Uterus (tissue), 4 donors: ENCODE measurements around the gene LHB. TPM values are rescaled to one million over a fixed set of nuclear protein-coding genes. Genes with fewer than 3 reads are reported as not detected.
A peak's percentile ranks its signal among the peaks of the same experiment; 100 is the strongest.

ENCODE experiments used
- DNase-seq, 2 donors: peaks; one replicate each; pipeline ENCODE4 v3.0.0-alpha.2; 2019 to 2020
- H3K27ac ChIP-seq, 2 donors: fragments of 200-600 bp; sonication (generic); 1 replicate in 1 of 2; 2 replicates in 1 of 2; pipeline ENCODE4 v1.5.1; 2016 to 2018
- H3K27me3 ChIP-seq, 2 donors: fragments of 200-600 bp; sonication (generic); one replicate each; pipeline ENCODE4 v1.5.1; 2018 to 2019; ENCODE audit warnings: control low read depth in 1 of 2
- H3K36me3 ChIP-seq, 2 donors: fragments of 200-600 bp; sonication (generic); one replicate each; pipeline ENCODE4 v1.5.1; 2019; ENCODE audit warnings: control low read depth in 1 of 2
- H3K4me1 ChIP-seq, 2 donors: fragments of 200-600 bp; sonication (generic); one replicate each; pipeline ENCODE4 v1.5.1; 2018 to 2019; ENCODE audit warnings: control low read depth in 1 of 2
- H3K4me3 ChIP-seq, 2 donors: fragments of 200-600 bp; sonication (generic); 1 replicate in 1 of 2; 2 replicates in 1 of 2; pipeline ENCODE4 v1.5.1; 2018 to 2019; ENCODE audit warnings: mild to moderate bottlenecking in 1 of 2
- H3K9me3 ChIP-seq, 2 donors: fragments of 200-600 bp; sonication (generic); one replicate each; pipeline ENCODE4 v1.5.1; 2019; ENCODE audit warnings: control low read depth in 1 of 2
- POLR2A ChIP-seq, 2 donors: fragments of 450-650 bp; IDR thresholded peaks; one replicate each; pipeline ENCODE4 v1.6.1; 2016; ENCODE audit warnings: antibody characterized with exemption in 2 of 2, mild to moderate bottlenecking in 1 of 2, moderate library complexity in 1 of 2
- intact Hi-C: fragments of 100-400 bp; cut with DNase I; formaldehyde crosslinking; loops from one replicate; pipeline ENCODE4 v1.15.1; 2023; ENCODE audit warnings: low total_unique reads
- total RNA-seq, 4 donors: library from RNA; depleted of rRNA in 3 of 4; stranded (reverse); fragments of >200 nt in 3 of 4; gene quantifications; one replicate each; pipeline versions ENCODE4 v1.1.0 to v1.2.4, GENCODE V29; 2014 to 2023
- TF ChIP-seq, protein P1 (sequence below), 4 experiments: fragments of 200-600 bp in 2 of 4; fragments of 450-650 bp in 2 of 4; sonication (generic) in 2 of 4; IDR thresholded peaks; one replicate each; pipeline ENCODE4 v1.5.1; 2016 to 2019; ENCODE audit warnings: antibody characterized with exemption in 4 of 4, mild to moderate bottlenecking in 2 of 4, moderate library complexity in 1 of 4
- donor health status: DM: yes; HTN: yes; CAD: no.

Gene LHB
- total RNA-seq, 4 donors from 2014 or later: not detected

DNA sequence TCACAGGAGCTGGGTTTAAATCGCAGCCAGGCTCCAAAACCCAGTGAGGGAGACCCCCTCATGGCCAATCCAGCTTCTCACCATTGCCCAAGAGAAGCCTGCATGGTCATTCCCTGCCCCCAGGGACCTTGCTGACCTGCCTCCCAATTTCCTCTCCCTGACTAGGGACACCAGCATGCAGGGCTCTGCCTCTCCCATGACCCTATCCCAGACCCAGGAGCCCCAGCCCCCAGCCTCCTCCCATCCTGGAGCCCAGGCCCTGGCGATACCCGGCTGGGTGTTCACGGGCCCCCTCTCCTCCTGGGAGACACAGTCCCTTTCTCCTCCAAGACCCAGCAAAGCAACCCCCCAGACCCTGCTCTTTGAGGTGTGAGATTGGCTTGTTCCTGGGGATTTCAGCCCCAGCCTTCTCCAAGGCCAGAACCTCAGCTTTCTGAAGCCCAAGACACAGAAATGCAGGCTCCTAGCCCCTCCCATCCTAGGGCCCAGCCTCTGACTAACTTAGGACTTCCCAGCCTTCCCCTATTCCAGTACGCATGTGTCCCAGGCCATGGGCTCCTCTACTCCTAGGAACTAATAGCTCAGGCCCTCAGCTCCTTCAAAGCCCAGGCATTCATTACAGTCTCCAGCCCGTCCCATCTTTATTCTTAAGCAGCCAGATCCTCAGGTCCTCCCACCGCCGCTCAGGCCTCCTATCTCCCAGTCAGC lies 24.9 kb downstream of the LHB start:
- Histone ChIP-seq H3K4me1 (peaks cover 6 to 24% of the 10 kb centered on the region in 2 donors), H3K9me3 (no peaks in the 10 kb centered on the region), H3K36me3 (no peaks in the 10 kb centered on the region), H3K27me3 (no peaks in the 10 kb centered on the region), H3K4me3 (peak overlapping the region; percentile 77 to 95), H3K27ac (peak overlapping the region; percentile 93 to 97)
- DNase-seq: peak; percentile 52 to 64
- peak; percentile 30 to 65 for TF ChIP-seq POLR2A (IDR thresholded peaks at IDR 0.05)
- TF ChIP-seq, protein P1, sequence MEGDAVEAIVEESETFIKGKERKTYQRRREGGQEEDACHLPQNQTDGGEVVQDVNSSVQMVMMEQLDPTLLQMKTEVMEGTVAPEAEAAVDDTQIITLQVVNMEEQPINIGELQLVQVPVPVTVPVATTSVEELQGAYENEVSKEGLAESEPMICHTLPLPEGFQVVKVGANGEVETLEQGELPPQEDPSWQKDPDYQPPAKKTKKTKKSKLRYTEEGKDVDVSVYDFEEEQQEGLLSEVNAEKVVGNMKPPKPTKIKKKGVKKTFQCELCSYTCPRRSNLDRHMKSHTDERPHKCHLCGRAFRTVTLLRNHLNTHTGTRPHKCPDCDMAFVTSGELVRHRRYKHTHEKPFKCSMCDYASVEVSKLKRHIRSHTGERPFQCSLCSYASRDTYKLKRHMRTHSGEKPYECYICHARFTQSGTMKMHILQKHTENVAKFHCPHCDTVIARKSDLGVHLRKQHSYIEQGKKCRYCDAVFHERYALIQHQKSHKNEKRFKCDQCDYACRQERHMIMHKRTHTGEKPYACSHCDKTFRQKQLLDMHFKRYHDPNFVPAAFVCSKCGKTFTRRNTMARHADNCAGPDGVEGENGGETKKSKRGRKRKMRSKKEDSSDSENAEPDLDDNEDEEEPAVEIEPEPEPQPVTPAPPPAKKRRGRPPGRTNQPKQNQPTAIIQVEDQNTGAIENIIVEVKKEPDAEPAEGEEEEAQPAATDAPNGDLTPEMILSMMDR (IDR thresholded peaks at IDR 0.05): no peak
- intact Hi-C loops: no loop called here

- TF ChIP-seq, protein P1 (IDR thresholded peaks at IDR 0.05): no peak
- TF ChIP-seq POLR2A (IDR thresholded peaks at IDR 0.05): no peak
- H3K27ac ChIP-seq: peak overlapping the region; percentile 93 to 97
- H3K9me3 ChIP-seq: no peaks in the 10 kb centered on the region
- H3K36me3 ChIP-seq: no peaks in the 10 kb centered on the region
- intact Hi-C loops: no loop called here
- peak overlapping the region in 1 of 2 donors; percentile 77 for H3K4me3 ChIP-seq
- no peaks in the 10 kb centered on the region for H3K27me3 ChIP-seq
- no peak for DNase-seq
- H3K4me1 ChIP-seq: peaks cover 6 to 24% of the 10 kb centered on the region in 2 donors
These were observed 25.8 kb downstream of the LHB start for GRCh38 chr19:48991011-48991609.

- Histone ChIP-seq H3K36me3 (no peaks in the 10 kb centered on the region), H3K4me3 (no peak overlapping the region), H3K27ac (peak overlapping the region in 1 of 2 donors; percentile 31), H3K27me3 (no peaks in the 10 kb centered on the region), H3K9me3 (no peaks in the 10 kb centered on the region), H3K4me1 (peaks cover 6 to 24% of the 10 kb centered on the region in 2 donors)
- no peak for DNase-seq
- intact Hi-C loops: no loop called here
- no peak for TF ChIP-seq POLR2A (IDR thresholded peaks at IDR 0.05)
- TF ChIP-seq, protein P1 (IDR thresholded peaks at IDR 0.05): no peak
These were observed 26.5 kb downstream of the LHB start for GRCh38 chr19:48990400-48990799.

DNA sequence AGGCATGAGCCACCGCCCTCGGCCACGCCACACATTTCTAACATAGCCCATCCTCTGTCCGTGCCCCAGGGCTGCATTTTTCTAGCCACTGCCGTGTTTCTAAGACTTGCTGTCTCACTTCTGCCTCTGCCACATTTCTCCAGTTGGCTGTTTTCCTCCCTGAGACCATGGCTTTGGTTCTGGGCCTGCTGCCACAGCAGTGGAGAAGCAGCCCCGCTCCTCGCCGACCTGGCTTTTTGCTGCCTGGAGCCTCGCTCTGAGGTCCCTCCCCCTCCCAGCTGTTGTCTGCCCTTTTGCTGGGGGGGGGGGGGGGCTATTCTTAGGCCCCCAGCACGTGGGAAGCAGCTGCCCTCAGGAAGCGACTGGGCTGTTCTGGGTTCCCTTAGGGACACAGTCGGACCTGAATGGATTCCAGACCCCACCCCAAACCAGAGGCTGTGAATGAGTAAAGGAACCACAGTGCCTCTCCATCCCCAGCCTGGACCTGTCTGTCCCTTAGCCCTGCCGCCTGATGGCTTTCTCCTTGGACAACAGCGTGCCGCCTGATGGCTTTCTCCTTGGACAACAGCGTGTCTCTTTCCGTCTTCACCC lies 27.1 kb downstream of the LHB start:
- peaks cover 6 to 21% of the 10 kb centered on the region in 2 donors for H3K4me1 ChIP-seq
- TF ChIP-seq POLR2A (IDR thresholded peaks at IDR 0.05): no peak
- TF ChIP-seq, protein P1 (IDR thresholded peaks at IDR 0.05): no peak
- H3K27me3 ChIP-seq: no peaks in the 10 kb centered on the region
- no peak for DNase-seq
- peak overlapping the region in 1 of 2 donors; percentile 31 for H3K27ac ChIP-seq
- H3K9me3 ChIP-seq: no peaks in the 10 kb centered on the region
- no peak overlapping the region for H3K4me3 ChIP-seq
- H3K36me3 ChIP-seq: no peaks in the 10 kb centered on the region
- intact Hi-C loops: no loop called here

DNA sequence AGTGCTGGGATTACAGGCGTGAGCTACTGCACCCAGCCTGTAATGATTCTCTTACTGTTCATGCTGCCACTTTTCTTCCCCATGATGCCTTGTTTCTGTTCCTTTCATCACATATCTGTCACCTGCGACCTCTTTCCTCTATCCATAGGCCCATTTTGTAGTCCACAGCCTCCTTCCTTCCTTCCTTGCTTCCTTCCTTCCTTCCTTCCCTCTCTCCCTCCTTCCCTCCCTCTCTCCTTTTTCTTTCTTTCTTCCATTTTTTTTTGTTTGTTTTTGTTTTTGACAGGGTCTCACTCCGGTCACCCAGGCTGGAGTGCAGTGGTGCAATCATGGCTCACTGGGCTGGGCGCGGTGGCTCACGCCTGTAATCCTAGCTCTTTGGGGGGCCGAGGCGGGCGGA lies 28.0 kb downstream of the LHB start:
- no peak for DNase-seq
- Histone ChIP-seq H3K4me1 (peaks cover 6 to 16% of the 10 kb centered on the region in 2 donors), H3K36me3 (no peaks in the 10 kb centered on the region), H3K4me3 (no peak overlapping the region), H3K9me3 (no peaks in the 10 kb centered on the region), H3K27ac (no peak overlapping the region), H3K27me3 (no peaks in the 10 kb centered on the region)
- TF ChIP-seq, protein P1 (IDR thresholded peaks at IDR 0.05): no peak
- no peak for TF ChIP-seq POLR2A (IDR thresholded peaks at IDR 0.05)
- intact Hi-C loops: no loop called here
